DND-41 (cell line): Measurements from ENCODE around the gene ROCK2.

Experiments used
- ATAC-seq: fragments of 200-7000 bp; cut with Tn5 transposase; 3 replicates; pipeline ENCODE4 v1.9.1; 2021; ENCODE audit warnings: low read depth; ENCODE audit not compliant: insufficient read depth
- DNase-seq: peaks from one replicate; pipeline ENCODE4 v3.0.0-alpha.2; 2020
- H2AFZ ChIP-seq: 2 replicates; pipeline ENCODE4 v1.6.0; 2012; ENCODE audit warnings: low read depth, low read length
- H3K27ac ChIP-seq: 2 replicates; pipeline ENCODE4 v1.5.1; 2012; ENCODE audit warnings: low read length, inconsistent platforms
- H3K27me3 ChIP-seq: fragments of 200-600 bp; sonication (generic); 2 replicates; pipeline ENCODE4 v1.6.0; 2012; ENCODE audit warnings: low read length, mild to moderate bottlenecking, inconsistent platforms; ENCODE audit not compliant: insufficient read depth, poor library complexity
- H3K36me3 ChIP-seq: 2 replicates; pipeline ENCODE4 v1.5.1; 2012; ENCODE audit warnings: low read length, inconsistent platforms; ENCODE audit not compliant: insufficient read depth
- H3K4me1 ChIP-seq: 2 replicates; pipeline ENCODE4 v1.5.1; 2012; ENCODE audit warnings: mild to moderate bottlenecking, low read length; ENCODE audit not compliant: insufficient read depth
- H3K4me2 ChIP-seq: 2 replicates; pipeline ENCODE4 v1.6.0; 2012; ENCODE audit warnings: mild to moderate bottlenecking, moderate library complexity, low read length, inconsistent platforms; ENCODE audit not compliant: insufficient read depth
- H3K4me3 ChIP-seq, 2 experiments: fragments of 200-600 bp in 1 of 2; shearing (Covaris generic) in 1 of 2; 2 replicates each; pipeline ENCODE4 v1.5.1; 2012 to 2016; ENCODE audit warnings: inconsistent platforms in 2 of 2, low read length in 2 of 2, mild to moderate bottlenecking in 2 of 2, low read depth in 1 of 2, moderate library complexity in 1 of 2
- H3K79me2 ChIP-seq: 2 replicates; pipeline ENCODE4 v1.6.0; 2012; ENCODE audit warnings: low read length, inconsistent platforms; ENCODE audit not compliant: insufficient read depth
- H3K9ac ChIP-seq: 2 replicates; pipeline ENCODE4 v1.6.0; 2012; ENCODE audit warnings: low read depth, mild to moderate bottlenecking, inconsistent platforms, low read length, moderate library complexity
- H3K9me3 ChIP-seq: 2 replicates; pipeline ENCODE4 v1.5.1; 2012; ENCODE audit warnings: low read length, moderate library complexity, mild to moderate bottlenecking, inconsistent platforms; ENCODE audit not compliant: insufficient read depth, severe bottlenecking
- H4K20me1 ChIP-seq: 2 replicates; pipeline ENCODE4 v1.6.0; 2012; ENCODE audit warnings: low read length; ENCODE audit not compliant: insufficient read depth
- EZH2 ChIP-seq: IDR thresholded peaks from 3 replicates; pipeline ENCODE4 v1.6.1; 2012; ENCODE audit warnings: borderline replicate concordance, low read depth, mild to moderate bottlenecking, moderate library complexity, low read length, inconsistent platforms; ENCODE audit not compliant: severe bottlenecking
- TF ChIP-seq, protein P1 (sequence below): IDR thresholded peaks from 2 replicates; pipeline ENCODE4 v1.5.1; 2012; ENCODE audit warnings: borderline replicate concordance, low read length, moderate library complexity, mild to moderate bottlenecking; ENCODE audit not compliant: poor library complexity, severe bottlenecking; ENCODE audit errors: extremely low read depth

The ROCK2 gene

DNA sequence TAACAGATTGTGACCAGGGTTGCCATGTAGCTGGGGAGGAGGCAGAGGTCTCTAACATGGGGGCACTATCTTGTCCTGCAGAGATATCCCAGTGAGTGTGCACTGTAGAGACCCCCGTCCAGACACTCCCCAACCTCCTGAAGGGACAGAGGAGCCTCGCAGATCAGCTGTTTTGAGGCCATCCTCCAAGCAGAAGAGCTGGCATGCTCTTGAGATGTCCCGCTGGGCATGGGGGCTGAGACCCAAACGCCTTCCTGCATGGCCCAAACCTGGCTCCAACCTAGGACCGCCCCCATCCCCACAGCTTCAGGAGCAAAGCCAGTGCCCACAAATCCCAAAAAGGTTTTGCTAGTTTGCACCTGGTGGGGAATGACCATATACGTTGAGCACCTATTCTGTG, 191.8 kb downstream of the ROCK2 start:
- peaks cover 6% of the 10 kb centered on the region for H3K27me3 ChIP-seq
- no peak overlapping the region for H2AFZ ChIP-seq
- H3K4me1 ChIP-seq = peaks cover 19% of the 10 kb centered on the region
- ATAC-seq = no peak
- no peaks in the 10 kb centered on the region for H3K9me3 ChIP-seq
- DNase-seq = no peak
- H3K4me3 ChIP-seq = no peak overlapping the region
- no peak overlapping the region for H3K9ac ChIP-seq
- H3K4me2 ChIP-seq = no peak overlapping the region
- H3K27ac ChIP-seq = no peak overlapping the region
- TF ChIP-seq EZH2 = no peak
- TF ChIP-seq, protein P1, sequence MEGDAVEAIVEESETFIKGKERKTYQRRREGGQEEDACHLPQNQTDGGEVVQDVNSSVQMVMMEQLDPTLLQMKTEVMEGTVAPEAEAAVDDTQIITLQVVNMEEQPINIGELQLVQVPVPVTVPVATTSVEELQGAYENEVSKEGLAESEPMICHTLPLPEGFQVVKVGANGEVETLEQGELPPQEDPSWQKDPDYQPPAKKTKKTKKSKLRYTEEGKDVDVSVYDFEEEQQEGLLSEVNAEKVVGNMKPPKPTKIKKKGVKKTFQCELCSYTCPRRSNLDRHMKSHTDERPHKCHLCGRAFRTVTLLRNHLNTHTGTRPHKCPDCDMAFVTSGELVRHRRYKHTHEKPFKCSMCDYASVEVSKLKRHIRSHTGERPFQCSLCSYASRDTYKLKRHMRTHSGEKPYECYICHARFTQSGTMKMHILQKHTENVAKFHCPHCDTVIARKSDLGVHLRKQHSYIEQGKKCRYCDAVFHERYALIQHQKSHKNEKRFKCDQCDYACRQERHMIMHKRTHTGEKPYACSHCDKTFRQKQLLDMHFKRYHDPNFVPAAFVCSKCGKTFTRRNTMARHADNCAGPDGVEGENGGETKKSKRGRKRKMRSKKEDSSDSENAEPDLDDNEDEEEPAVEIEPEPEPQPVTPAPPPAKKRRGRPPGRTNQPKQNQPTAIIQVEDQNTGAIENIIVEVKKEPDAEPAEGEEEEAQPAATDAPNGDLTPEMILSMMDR = no peak
- no peaks in the 10 kb centered on the region for H3K79me2 ChIP-seq
- no peaks in the 10 kb centered on the region for H4K20me1 ChIP-seq
- no peaks in the 10 kb centered on the region for H3K36me3 ChIP-seq

DNA sequence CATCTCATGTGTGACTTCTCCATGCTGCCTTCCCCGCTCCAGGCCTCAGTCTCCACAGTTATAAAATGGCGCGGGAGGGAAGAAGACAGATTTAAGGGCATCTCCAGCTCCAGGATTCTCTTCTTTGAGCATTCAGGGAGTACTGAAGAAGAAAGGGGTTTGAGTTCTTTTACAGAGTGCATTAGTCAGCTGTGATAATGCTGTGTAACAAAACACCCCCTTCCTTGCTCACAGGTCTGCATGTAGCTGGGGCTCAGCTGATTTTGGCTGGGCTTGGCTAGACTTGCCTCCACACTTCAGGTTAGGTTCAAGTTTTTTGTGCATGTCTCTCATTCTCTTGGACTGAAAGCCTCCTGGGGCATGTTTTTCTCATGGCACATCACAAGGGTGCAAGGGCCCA, 197.2 kb downstream of the ROCK2 start:
- H3K4me2 ChIP-seq = no peak overlapping the region
- H3K9me3 ChIP-seq = no peaks in the 10 kb centered on the region
- ATAC-seq (no peak), DNase-seq (no peak)
- peaks cover 13% of the 10 kb centered on the region for H3K27me3 ChIP-seq
- no peak overlapping the region for H3K4me3 ChIP-seq
- no peaks in the 10 kb centered on the region for H3K36me3 ChIP-seq
- H2AFZ ChIP-seq = no peak overlapping the region
- no peak overlapping the region for H3K27ac ChIP-seq
- H3K79me2 ChIP-seq = no peaks in the 10 kb centered on the region
- no peak overlapping the region for H3K9ac ChIP-seq
- no peaks in the 10 kb centered on the region for H4K20me1 ChIP-seq
- TF ChIP-seq, protein P1 = no peak
- TF ChIP-seq EZH2 = no peak
- no peaks in the 10 kb centered on the region for H3K4me1 ChIP-seq

DNA sequence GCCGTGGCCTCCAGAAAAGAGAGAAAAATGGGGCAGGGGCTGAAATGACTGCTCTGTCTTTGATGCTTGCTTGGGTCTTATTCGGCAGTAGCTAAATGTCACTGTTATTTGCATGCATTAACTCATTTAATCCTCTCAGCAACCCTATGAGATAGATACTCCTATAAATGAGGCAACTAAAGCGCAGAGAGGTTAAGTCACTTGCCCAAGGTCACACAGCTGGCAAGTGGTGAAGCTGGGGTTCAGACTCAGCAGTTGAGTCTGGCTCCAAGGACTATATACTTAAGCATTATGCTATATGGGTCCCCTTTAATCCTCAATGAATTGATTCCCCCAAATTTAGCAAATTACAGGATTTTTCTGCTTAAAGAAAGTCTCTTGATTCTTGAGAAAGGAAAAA, 198.4 kb downstream of the ROCK2 start:
- no peak for ATAC-seq
- Histone ChIP-seq H4K20me1 (no peaks in the 10 kb centered on the region), H2AFZ (no peak overlapping the region), H3K79me2 (no peaks in the 10 kb centered on the region), H3K27me3 (peaks cover 15% of the 10 kb centered on the region), H3K9ac (no peak overlapping the region), H3K4me3 (no peak overlapping the region), H3K27ac (no peak overlapping the region), H3K36me3 (no peaks in the 10 kb centered on the region), H3K9me3 (no peaks in the 10 kb centered on the region), H3K4me1 (no peaks in the 10 kb centered on the region), H3K4me2 (no peak overlapping the region)
- DNase-seq = no peak
- TF ChIP-seq, protein P1 = no peak
- no peak for TF ChIP-seq EZH2

DNA sequence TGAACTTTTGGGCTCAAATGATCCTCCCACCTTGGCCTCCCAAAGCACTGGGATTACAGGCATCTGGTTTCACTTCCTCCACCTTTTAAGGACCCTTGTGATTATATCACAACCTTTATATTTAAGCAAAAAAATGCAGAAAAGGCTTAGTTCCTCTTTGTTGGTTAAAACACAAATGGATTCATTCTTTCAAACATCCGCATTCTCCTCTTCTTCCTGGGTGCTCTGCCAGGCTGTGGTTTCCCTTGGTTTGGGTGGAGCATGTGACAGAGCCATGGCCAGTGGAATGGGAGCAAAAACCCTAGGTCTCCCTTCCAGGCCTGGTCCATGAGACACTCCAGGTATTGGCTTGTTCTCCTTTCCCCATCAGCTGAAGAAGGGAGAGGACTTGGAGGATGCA, 199.1 kb downstream of the ROCK2 start:
- Histone ChIP-seq H3K9me3 (no peaks in the 10 kb centered on the region), H4K20me1 (no peaks in the 10 kb centered on the region), H3K27ac (no peak overlapping the region), H2AFZ (no peak overlapping the region), H3K4me1 (no peaks in the 10 kb centered on the region), H3K4me3 (no peak overlapping the region), H3K36me3 (no peaks in the 10 kb centered on the region), H3K79me2 (no peaks in the 10 kb centered on the region), H3K27me3 (peaks cover 15% of the 10 kb centered on the region), H3K9ac (no peak overlapping the region), H3K4me2 (no peak overlapping the region)
- ATAC-seq (no peak), DNase-seq (no peak)
- TF ChIP-seq EZH2 = no peak
- TF ChIP-seq, protein P1 = no peak
